GM06990 (cell line): Measurements from ENCODE around the gene NEDD4L.

ENCODE experiments used
- DNase-seq: peaks from one replicate; pipeline ENCODE4 v3.0.0-alpha.2; 2011; ENCODE audit not compliant: insufficient read length; ENCODE audit errors: extremely low read depth
- H3K27me3 ChIP-seq: replicated peaks from 2 replicates; pipeline ENCODE4 v1.6.0; 2011; ENCODE audit warnings: low read length; ENCODE audit not compliant: control insufficient read depth, insufficient read depth
- H3K36me3 ChIP-seq: 2 replicates; pipeline ENCODE4 v1.5.1; 2011; ENCODE audit warnings: low read length; ENCODE audit not compliant: control insufficient read depth, insufficient read depth
- H3K4me3 ChIP-seq: replicated peaks from 2 replicates; pipeline ENCODE4 v1.5.1; 2011; ENCODE audit warnings: low read depth, mild to moderate bottlenecking, control low read depth, low read length
- TF ChIP-seq, protein P1 (sequence below): IDR thresholded peaks from 2 replicates; pipeline ENCODE4 v1.5.1; 2011; ENCODE audit warnings: low read length, control low read depth, mild to moderate bottlenecking, inconsistent platforms; ENCODE audit not compliant: insufficient read depth, poor library complexity, severe bottlenecking

Gene NEDD4L

DNA sequence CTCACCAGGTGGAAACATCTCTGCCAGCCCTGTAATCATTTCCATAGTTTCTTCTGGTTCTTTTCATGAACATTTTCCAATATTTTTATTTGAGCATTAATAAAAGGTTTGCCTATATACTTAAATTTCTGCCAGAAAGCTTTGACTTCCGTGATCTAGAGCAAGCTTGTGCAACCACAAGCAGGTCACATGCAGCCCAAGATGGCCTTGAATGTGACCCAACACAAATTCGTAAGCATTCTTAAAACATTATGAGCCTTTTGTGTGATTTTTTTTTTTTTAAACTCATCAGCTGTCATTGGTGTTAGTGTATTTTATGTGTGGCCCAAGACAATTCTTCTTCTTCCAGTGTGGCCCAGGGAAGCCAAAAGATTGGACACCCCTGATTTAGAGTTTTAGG is 51.6 kb downstream of the NEDD4L start:
- Histone ChIP-seq H3K4me3 (no peak overlapping the region), H3K27me3 (no peaks in the 10 kb centered on the region), H3K36me3 (no peaks in the 10 kb centered on the region)
- no peak for DNase-seq
- TF ChIP-seq, protein P1, sequence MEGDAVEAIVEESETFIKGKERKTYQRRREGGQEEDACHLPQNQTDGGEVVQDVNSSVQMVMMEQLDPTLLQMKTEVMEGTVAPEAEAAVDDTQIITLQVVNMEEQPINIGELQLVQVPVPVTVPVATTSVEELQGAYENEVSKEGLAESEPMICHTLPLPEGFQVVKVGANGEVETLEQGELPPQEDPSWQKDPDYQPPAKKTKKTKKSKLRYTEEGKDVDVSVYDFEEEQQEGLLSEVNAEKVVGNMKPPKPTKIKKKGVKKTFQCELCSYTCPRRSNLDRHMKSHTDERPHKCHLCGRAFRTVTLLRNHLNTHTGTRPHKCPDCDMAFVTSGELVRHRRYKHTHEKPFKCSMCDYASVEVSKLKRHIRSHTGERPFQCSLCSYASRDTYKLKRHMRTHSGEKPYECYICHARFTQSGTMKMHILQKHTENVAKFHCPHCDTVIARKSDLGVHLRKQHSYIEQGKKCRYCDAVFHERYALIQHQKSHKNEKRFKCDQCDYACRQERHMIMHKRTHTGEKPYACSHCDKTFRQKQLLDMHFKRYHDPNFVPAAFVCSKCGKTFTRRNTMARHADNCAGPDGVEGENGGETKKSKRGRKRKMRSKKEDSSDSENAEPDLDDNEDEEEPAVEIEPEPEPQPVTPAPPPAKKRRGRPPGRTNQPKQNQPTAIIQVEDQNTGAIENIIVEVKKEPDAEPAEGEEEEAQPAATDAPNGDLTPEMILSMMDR, result no peak

DNA sequence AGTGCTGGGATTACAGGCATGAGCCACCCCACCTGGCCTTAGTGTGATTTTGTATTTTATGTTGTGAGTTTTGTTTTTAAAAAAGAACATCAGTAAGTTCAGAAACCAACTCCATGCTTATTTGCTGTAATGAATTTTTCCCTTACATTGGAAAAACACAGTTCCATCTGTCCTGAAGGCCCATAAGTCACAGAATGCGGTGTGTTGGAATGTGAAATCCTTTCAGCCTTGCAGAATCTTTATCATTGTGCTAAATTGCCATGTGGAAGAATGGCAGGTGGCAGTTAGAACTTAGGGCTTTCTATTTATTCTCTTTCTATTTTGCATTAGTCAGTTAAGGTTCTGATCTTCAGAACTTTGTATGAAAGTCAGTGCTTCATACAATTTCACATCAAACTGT is 52.6 kb downstream of the NEDD4L start:
- no peak for DNase-seq
- no peaks in the 10 kb centered on the region for H3K27me3 ChIP-seq
- H3K36me3 ChIP-seq, result no peaks in the 10 kb centered on the region
- H3K4me3 ChIP-seq, result no peak overlapping the region
- TF ChIP-seq, protein P1, result no peak

GRCh38 chr18:58097121-58097906 is 53.3 kb downstream of the NEDD4L start:
- no peak overlapping the region for H3K4me3 ChIP-seq
- TF ChIP-seq, protein P1, result no peak
- DNase-seq, result no peak

GRCh38 chr18:58097907-58098166 is 53.8 kb downstream of the NEDD4L start:
- TF ChIP-seq, protein P1, result no peak
- Histone ChIP-seq H3K36me3 (no peaks in the 10 kb centered on the region), H3K4me3 (no peak overlapping the region), H3K27me3 (no peaks in the 10 kb centered on the region)
- no peak for DNase-seq

More at GRCh38 chr18:58097121-58097906, 53.3 kb downstream of the NEDD4L start:
- Histone ChIP-seq H3K27me3 (no peaks in the 10 kb centered on the region), H3K36me3 (no peaks in the 10 kb centered on the region)

DNA sequence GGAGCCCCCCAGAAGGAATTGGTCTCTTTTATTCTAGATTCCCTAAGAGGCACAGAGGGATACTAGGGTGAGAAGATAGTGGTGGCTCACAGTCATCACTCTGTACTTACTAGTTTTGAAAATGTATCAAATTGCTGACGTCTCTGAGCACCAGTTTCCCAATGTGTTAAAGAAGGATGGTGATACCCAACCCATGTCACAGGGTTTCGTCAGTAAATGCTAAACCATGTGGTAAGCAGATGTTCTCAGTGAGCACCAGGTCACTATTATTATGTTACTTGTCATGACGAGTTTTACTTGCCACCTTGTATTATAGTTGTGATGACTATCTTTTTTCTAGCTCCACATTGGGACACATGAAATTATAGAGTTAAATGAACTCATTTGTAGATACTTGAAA is 54.7 kb downstream of the NEDD4L start:
- TF ChIP-seq, protein P1, result no peak
- no peaks in the 10 kb centered on the region for H3K36me3 ChIP-seq
- DNase-seq, result no peak
- no peaks in the 10 kb centered on the region for H3K27me3 ChIP-seq
- no peak overlapping the region for H3K4me3 ChIP-seq

DNA sequence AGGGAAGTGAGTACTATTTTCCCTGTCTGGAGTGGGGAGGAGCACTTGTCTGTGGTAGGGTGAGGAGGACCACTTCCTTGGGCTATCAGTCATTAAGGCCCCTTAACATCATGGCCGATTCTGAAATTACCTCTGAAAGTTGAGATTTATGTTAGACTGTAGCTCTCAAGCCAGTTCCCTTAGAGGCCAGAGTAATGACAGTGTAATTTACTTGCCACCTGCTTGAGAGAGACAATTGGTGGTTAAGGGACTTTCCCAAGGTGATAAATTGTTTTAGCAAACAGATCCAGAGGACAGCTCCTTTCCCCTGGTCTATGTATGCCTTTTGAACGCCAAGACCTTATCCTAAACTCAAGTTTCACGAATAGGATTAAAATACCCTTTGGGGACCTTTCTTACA is 56.1 kb downstream of the NEDD4L start:
- Histone ChIP-seq H3K4me3 (no peak overlapping the region), H3K36me3 (no peaks in the 10 kb centered on the region), H3K27me3 (no peaks in the 10 kb centered on the region)
- DNase-seq, result no peak
- TF ChIP-seq, protein P1, result no peak
